Measurements from ENCODE around the gene PTBP2. TPM values are rescaled to one million over a fixed set of nuclear protein-coding genes. Genes with fewer than 3 reads are reported as not detected.

Gene PTBP2
- total and polyA plus RNA-seq, 8 donors, result 4.1 to 16.1 (median 8.4) TPM

GRCh38 chr1:96721053-96721415, 550 bp upstream of the PTBP2 start:
- WGBS, 2 donors, result 12 to 17% methylated on average over 6 of the region's 6 CpGs
- Histone ChIP-seq H3K9me3 (no peaks in the 10 kb centered on the region), H3K4me3 (peak overlapping the region; percentile 69 to 91 (median 86)), H3K27me3 (no peaks in the 10 kb centered on the region), H3K27ac (peak overlapping the region in 3 of 4 donors; percentile 82 to 94 (median 91)), H3K36me3 (no peaks in the 10 kb centered on the region), H3K4me1 (peaks cover 0 to 13% (median 11%) of the 10 kb centered on the region in 3 donors)
- DNase-seq (no peak), FAIRE-seq (no peak), ATAC-seq (no peak)
- no peak for TF ChIP-seq CTCF (IDR thresholded peaks at IDR 0.05)
- intact Hi-C loops (cut with DNase I), result no loop called here

- H3K4me3 ChIP-seq, result peak overlapping the region; percentile 69 to 91 (median 86)
- no peaks in the 10 kb centered on the region for H3K36me3 ChIP-seq
- H3K9me3 ChIP-seq, result no peaks in the 10 kb centered on the region
- no peak for TF ChIP-seq CTCF (IDR thresholded peaks at IDR 0.05)
- intact Hi-C loops (cut with DNase I), result no loop called here
- peaks cover 0 to 16% (median 13%) of the 10 kb centered on the region in 3 donors for H3K4me1 ChIP-seq
- WGBS, 2 donors, result 0 to 2% methylated on average over 28 to 29 of the region's 29 CpGs
- ATAC-seq (peak; percentile 70 to 86 (median 76)), DNase-seq (peak; percentile 44 to 82 (median 58)), FAIRE-seq (no peak)
- no peaks in the 10 kb centered on the region for H3K27me3 ChIP-seq
- peak overlapping the region; percentile 79 to 94 (median 86) for H3K27ac ChIP-seq
Measured at GRCh38 chr1:96722161-96722922, 758 bp downstream of the PTBP2 start.

GRCh38 chr1:96722958-96723357, 1.4 kb downstream of the PTBP2 start:
- no peak for TF ChIP-seq CTCF (IDR thresholded peaks at IDR 0.05)
- Histone ChIP-seq H3K4me1 (peaks cover 0 to 16% (median 13%) of the 10 kb centered on the region in 3 donors), H3K4me3 (peak overlapping the region; percentile 69 to 91 (median 86)), H3K9me3 (no peaks in the 10 kb centered on the region), H3K27ac (peak overlapping the region in 3 of 4 donors; percentile 82 to 94 (median 91)), H3K27me3 (no peaks in the 10 kb centered on the region), H3K36me3 (no peaks in the 10 kb centered on the region)
- FAIRE-seq (no peak), DNase-seq (no peak), ATAC-seq (no peak)
- WGBS, 2 donors, result 36 to 38% methylated on average over 3 of the region's 3 CpGs
- intact Hi-C loops (cut with DNase I), result no loop called here

GRCh38 chr1:96723377-96723776, 1.8 kb downstream of the PTBP2 start:
- no peak for TF ChIP-seq CTCF (IDR thresholded peaks at IDR 0.05)
- Histone ChIP-seq H3K4me1 (peaks cover 0 to 16% (median 13%) of the 10 kb centered on the region in 3 donors), H3K36me3 (no peaks in the 10 kb centered on the region), H3K4me3 (peak overlapping the region in 2 of 4 donors; percentile 82 to 91), H3K27ac (peak overlapping the region in 2 of 4 donors; percentile 91 to 94), H3K27me3 (no peaks in the 10 kb centered on the region), H3K9me3 (no peaks in the 10 kb centered on the region)
- FAIRE-seq, result peak; percentile 13
- 59 to 65% methylated on average over 4 of the region's 4 CpGs for WGBS, 2 donors
- ATAC-seq, result no peak
- no peak for DNase-seq
- intact Hi-C loops (cut with DNase I), result no loop called here

GRCh38 chr1:96723936-96724335, 2.4 kb downstream of the PTBP2 start:
- WGBS, 2 donors, result 84 to 86% methylated on average over 3 of the region's 3 CpGs
- Histone ChIP-seq H3K27ac (no peak overlapping the region), H3K27me3 (no peaks in the 10 kb centered on the region), H3K4me1 (peaks cover 0 to 16% (median 13%) of the 10 kb centered on the region in 3 donors), H3K4me3 (no peak overlapping the region), H3K9me3 (no peaks in the 10 kb centered on the region), H3K36me3 (no peaks in the 10 kb centered on the region)
- ATAC-seq (no peak), FAIRE-seq (no peak), DNase-seq (no peak)
- intact Hi-C loops (cut with DNase I), result no loop called here
- no peak for TF ChIP-seq CTCF (IDR thresholded peaks at IDR 0.05)

Measured in pancreas (tissue), 10 donors.